Medulla oblongata (tissue), 1 donor: ENCODE measurements around the gene TXNL1.
A peak's percentile ranks its signal among the peaks of the same experiment; 100 is the strongest.
"Not testable (repeated sequence)": the region's sequence is repeated elsewhere in the genome, so short reads cannot be mapped to it uniquely, and the experiment has no call there.

Experiments used
- DNase-seq: peaks from one replicate; pipeline ENCODE4 v3.0.0-alpha.2; 2015; ENCODE audit errors: extremely low spot score

Gene TXNL1

GRCh38 chr18:56645415-56646016, 7.1 kb upstream of the TXNL1 start:
- DNase-seq = no peak

- DNase-seq = no peak
Measured at GRCh38 chr18:56643381-56643780, 5.0 kb upstream of the TXNL1 start.

GRCh38 chr18:56641714-56642337, 3.4 kb upstream of the TXNL1 start:
- DNase-seq = no peak

- no peak for DNase-seq
Measured at GRCh38 chr18:56639571-56639970, 1.2 kb upstream of the TXNL1 start.

- no peak for DNase-seq
Measured at GRCh38 chr18:56639104-56639381, 651 bp upstream of the TXNL1 start.

- no peak for DNase-seq
Measured at GRCh38 chr18:56637711-56638231, 621 bp downstream of the TXNL1 start.

- no peak for DNase-seq
Measured at GRCh38 chr18:56637176-56637575, 1.2 kb downstream of the TXNL1 start.

GRCh38 chr18:56635007-56635406, 3.4 kb downstream of the TXNL1 start:
- DNase-seq = no peak

GRCh38 chr18:56632070-56633022, 6.0 kb downstream of the TXNL1 start:
- DNase-seq = no peak

GRCh38 chr18:56627991-56628390, 10.4 kb downstream of the TXNL1 start:
- DNase-seq = no peak

GRCh38 chr18:56615738-56616520, 22.5 kb downstream of the TXNL1 start:
- no peak for DNase-seq

- no peak for DNase-seq
Measured at GRCh38 chr18:56606618-56607017, 31.8 kb downstream of the TXNL1 start.

- DNase-seq = no peak
Measured at GRCh38 chr18:56598422-56598821, 40.0 kb downstream of the TXNL1 start.

- no peak for DNase-seq
Measured at GRCh38 chr18:56593906-56594305, 44.5 kb downstream of the TXNL1 start.

GRCh38 chr18:56580026-56580425, 58.4 kb downstream of the TXNL1 start:
- DNase-seq = no peak

- no peak for DNase-seq
Measured at GRCh38 chr18:56579451-56579850, 58.9 kb downstream of the TXNL1 start.

- no peak for DNase-seq
Measured at GRCh38 chr18:56576826-56577573, 61.4 kb downstream of the TXNL1 start.

- peak; percentile 88 for DNase-seq
Measured at GRCh38 chr18:56575819-56576663, 62.4 kb downstream of the TXNL1 start.

GRCh38 chr18:56574861-56575260, 63.5 kb downstream of the TXNL1 start:
- no peak for DNase-seq

- not testable (repeated sequence) for DNase-seq
Measured at GRCh38 chr18:56572267-56572666, 66.1 kb downstream of the TXNL1 start.
